HepG2 (cell line): ENCODE data around the gene SLN. TPM values are rescaled to one million over a fixed set of nuclear protein-coding genes. Genes with fewer than 3 reads are reported as not detected.

ENCODE experiments used
- ATAC-seq: fragments of 200-7000 bp; cut with Tn5 transposase; 3 replicates; pipeline ENCODE4 v1.9.1; 2020; ENCODE audit warnings: mild to moderate bottlenecking, moderate library complexity
- BruUV-seq: library from RNA; stranded (reverse); fragments of 400-500 nt; replicated peaks from 2 replicates; lab custom pipeline; 2021; lab: Mats Ljungman, UMichigan
- CTCF ChIA-PET: fragments of 300-600 bp; formaldehyde crosslinking; extraction: SDS; loops from one replicate; lab custom pipeline; 2021; ENCODE audit warnings: low total read pairs, inconsistent platforms, low intra/inter-chr PET ratio; lab: Yijun Ruan, JAX
- POLR2A ChIA-PET: fragments of 350-600 bp; sonication (Branson Sonifier 250); formaldehyde crosslinking; loops from one replicate; lab custom pipeline; 2020; ENCODE audit warnings: antibody characterized with exemption, inconsistent platforms; lab: Yijun Ruan, JAX
- DNase-seq: peaks from one replicate; pipeline ENCODE4 v3.0.0-alpha.2; 2015; ENCODE audit warnings: low spot score
- FAIRE-seq: peaks from 3 replicates; lab custom pipeline; 2011; peaks lifted over from hg19 to GRCh38; lab: Jason Lieb, UNC
- H2AFZ ChIP-seq: one replicate; pipeline ENCODE4 v1.6.1; 2011; ENCODE audit warnings: low read length, inconsistent platforms
- H3K27ac ChIP-seq: fragments of 300-600 bp; 3 replicates; pipeline ENCODE4 v1.8.0; 2011; ENCODE audit warnings: mixed run types, mild to moderate bottlenecking, mixed read lengths, low read length, inconsistent platforms; ENCODE audit not compliant: insufficient read depth; ENCODE audit errors: extremely low read length
- H3K27me3 ChIP-seq, 2 experiments: fragments of 200-600 bp in 1 of 2; 2 replicates in 1 of 2; 3 replicates in 1 of 2; pipeline versions ENCODE4 v1.6.0 to v1.8.0; 2011; ENCODE audit warnings: low read length in 2 of 2, mild to moderate bottlenecking in 2 of 2, moderate library complexity in 2 of 2, inconsistent platforms in 1 of 2; ENCODE audit not compliant: insufficient read depth in 2 of 2, control insufficient read depth in 1 of 2
- H3K36me3 ChIP-seq, 2 experiments: fragments of 200-600 bp in 1 of 2; replicated peaks in 1 of 2; 2 replicates in 1 of 2; 3 replicates in 1 of 2; pipeline versions ENCODE4 v1.5.1 to v1.8.0; 2011; ENCODE audit warnings: low read length in 2 of 2, inconsistent platforms in 1 of 2; ENCODE audit not compliant: insufficient read depth in 2 of 2, control insufficient read depth in 1 of 2
- H3K4me1 ChIP-seq: 2 replicates; pipeline ENCODE4 v1.5.1; 2012; ENCODE audit warnings: low read length, inconsistent platforms; ENCODE audit not compliant: insufficient read depth
- H3K4me2 ChIP-seq: 2 replicates; pipeline ENCODE4 v1.6.0; 2011; ENCODE audit warnings: low read depth, low read length, inconsistent platforms
- H3K4me3 ChIP-seq, 3 experiments: fragments of 200-600 bp in 1 of 3; sonication (generic), shearing (Covaris generic) in 1 of 3; replicated peaks in 1 of 3; 2 replicates each; pipeline ENCODE4 v1.5.1; 2011 to 2016; ENCODE audit warnings: low read length in 3 of 3, inconsistent platforms in 2 of 3, low read depth in 2 of 3, mild to moderate bottlenecking in 2 of 3, control low read depth in 1 of 3, mixed read lengths in 1 of 3; ENCODE audit not compliant: insufficient read depth in 1 of 3
- H3K79me2 ChIP-seq: one replicate; pipeline ENCODE4 v1.6.1; 2011; ENCODE audit warnings: low read length, inconsistent platforms; ENCODE audit not compliant: insufficient read depth
- H3K9ac ChIP-seq: 2 replicates; pipeline ENCODE4 v1.6.0; 2011; ENCODE audit warnings: mild to moderate bottlenecking, low read depth, low read length, inconsistent platforms; ENCODE audit not compliant: insufficient read depth
- H3K9me3 ChIP-seq: 2 replicates; pipeline ENCODE4 v1.5.1; 2012; ENCODE audit warnings: mild to moderate bottlenecking, low read length
- H4K20me1 ChIP-seq: 2 replicates; pipeline ENCODE4 v1.6.0; 2011; ENCODE audit warnings: inconsistent platforms, mild to moderate bottlenecking, low read length, moderate library complexity; ENCODE audit not compliant: insufficient read depth
- ARID2 ChIP-seq: sonication (generic); formaldehyde crosslinking; IDR thresholded peaks from 2 replicates; pipeline ENCODE4 v1.8.1; 2022; ENCODE audit warnings: mild to moderate bottlenecking, missing genetic modification reagents, borderline replicate concordance
- ATF7 ChIP-seq, 2 experiments: fragments of 450-650 bp in 1 of 2; sonication (generic) in 1 of 2; formaldehyde crosslinking in 1 of 2; IDR thresholded peaks; 2 replicates each; pipeline versions ENCODE4 v1.4.0 to v1.6.1; 2016 to 2020; ENCODE audit warnings: antibody characterized with exemption in 1 of 2, mild to moderate bottlenecking in 1 of 2, missing genetic modification reagents in 1 of 2
- FOXP4 ChIP-seq: sonication (generic); formaldehyde crosslinking; IDR thresholded peaks from 2 replicates; pipeline ENCODE4 v1.4.0; 2020; ENCODE audit warnings: missing genetic modification reagents
- HMGA1 ChIP-seq: sonication (generic); formaldehyde crosslinking; conservative IDR thresholded peaks from 2 replicates; pipeline ENCODE4 v1.4.0; 2020; ENCODE audit warnings: missing genetic modification reagents
- ZBTB7A ChIP-seq: sonication (generic); formaldehyde crosslinking; IDR thresholded peaks from 2 replicates; pipeline ENCODE4 v1.8.0; 2022; ENCODE audit warnings: mild to moderate bottlenecking, missing genetic modification reagents
- ZNF253 ChIP-seq: sonication (generic); formaldehyde crosslinking; IDR thresholded peaks from 2 replicates; pipeline ENCODE4 v1.8.0; 2022; ENCODE audit warnings: mild to moderate bottlenecking, missing genetic modification reagents, borderline replicate concordance
- ZNF44 ChIP-seq: sonication (generic); formaldehyde crosslinking; IDR thresholded peaks from 2 replicates; pipeline ENCODE4 v1.5.1; 2020; ENCODE audit warnings: mild to moderate bottlenecking, missing genetic modification reagents
- WGBS: methylation state at CpG from one replicate; pipeline ENCODE4 v1.1.6; 2017; ENCODE audit warnings: low lambda C conversion rate; 5-methylcytosine and 5-hydroxymethylcytosine counted together
- in situ Hi-C: cut with HindIII; loops from 2 replicates; pipeline ENCODE4 v1.10.0; 2017; ENCODE audit warnings: low pct_unique_long_range_greater_than_20kb; ENCODE audit not compliant: extremely low pct_ligation_motif_present
- intact Hi-C: fragments of 100-400 bp; cut with micrococcal nuclease; formaldehyde crosslinking; loops from one replicate; pipeline ENCODE4 v1.10.0; 2022; ENCODE audit not compliant: unreplicated experiment
- polyA plus RNA-seq, 8 experiments: library from polyadenylated mRNA; depleted of rRNA in 3 of 8; stranded (reverse) in 7 of 8; unstranded in 1 of 8; fragments of >200 nt; fragmentation: Illumina TruSeq in 4 of 8; extraction: Trizol in 4 of 8; gene quantifications; 2 replicates each; pipeline versions ENCODE4 v1.2.1 to v1.2.3, GENCODE V29; 2011 to 2016; ENCODE audit warnings: low read depth in 4 of 8, missing spikeins in 1 of 8, mixed read lengths in 1 of 8; ENCODE audit not compliant: insufficient read depth in 1 of 8
- total RNA-seq, 5 experiments: library from RNA; depleted of rRNA; stranded (reverse); fragments of >200 nt; fragmentation: Illumina TruSeq; extraction: Trizol; gene quantifications; 2 replicates each; pipeline ENCODE4 v1.2.3, GENCODE V29; 2016; ENCODE audit warnings: low read depth in 1 of 5

SLN gene
- total and polyA plus RNA-seq, 2 of the 13 experiments (the other 11 are each of a cell fraction or from before 2014, with no cell fraction given) = not detected

- no peak for TF ChIP-seq ARID2 (CRISPR knock-in tag)
- TF ChIP-seq HMGA1 (CRISPR knock-in tag) = no peak
- TF ChIP-seq ZNF253 (CRISPR knock-in tag) = no peak
- no peak for TF ChIP-seq ZBTB7A (CRISPR knock-in tag)
- no peak for TF ChIP-seq ZNF44 (CRISPR knock-in tag)
- TF ChIP-seq, all 625 proteins: peak for 0
Observed at GRCh38 chr11:107679255-107680024, 32.4 kb downstream of the SLN start (continued).

DNA sequence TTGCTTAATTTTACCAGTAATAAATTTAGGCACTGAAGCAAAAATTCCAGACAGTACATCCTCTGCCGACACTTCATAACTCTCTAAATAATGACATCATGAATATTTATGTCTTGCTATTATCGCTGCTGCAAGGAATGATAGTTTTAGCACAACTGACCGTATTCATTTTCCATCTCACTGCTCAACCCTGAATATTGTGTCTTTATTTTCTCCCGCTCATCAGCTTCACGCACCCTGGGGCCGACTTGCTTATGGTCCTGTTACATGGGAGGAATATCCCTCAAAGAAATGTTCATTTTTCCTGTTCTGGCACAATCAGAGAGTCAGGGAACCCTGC lies 33.3 kb downstream of the SLN start:
- BruUV-seq = no TSS peak
- intact Hi-C loops = no loop called here
- no peak overlapping the region for H3K9ac ChIP-seq
- ChIA-PET POLR2A (no interaction called here), CTCF (no interaction called here)
- H3K4me1 ChIP-seq = no peaks in the 10 kb centered on the region
- in situ Hi-C loops = no loop called here
- FAIRE-seq = no peak
- no peak overlapping the region for H3K4me3 ChIP-seq
- H2AFZ ChIP-seq = no peak overlapping the region
- no peak for DNase-seq
- 48% methylated on average over 6 of the region's 6 CpGs for WGBS
- no peak for ATAC-seq
- TF ChIP-seq ATF7 (IDR thresholded peaks at IDR 0.05) = peak; percentile 64
- TF ChIP-seq ATF7 (CRISPR knock-in tag; IDR thresholded peaks at IDR 0.05) = no peak
- TF ChIP-seq FOXP4 (CRISPR knock-in tag) = no peak
- no peaks in the 10 kb centered on the region for H3K79me2 ChIP-seq
- no peak overlapping the region for H3K4me2 ChIP-seq
- H3K36me3 ChIP-seq = no peaks in the 10 kb centered on the region
- peaks cover 0 to 4% of the 10 kb centered on the region in 2 experiments; a peak in 1 of 5 replicates for H3K27me3 ChIP-seq
- no peak overlapping the region for H3K27ac ChIP-seq
- H3K9me3 ChIP-seq = no peaks in the 10 kb centered on the region
- H4K20me1 ChIP-seq = no peaks in the 10 kb centered on the region
